ENCODE measurements around the gene FRAS1. TPM values are rescaled to one million over a fixed set of nuclear protein-coding genes. Genes with fewer than 3 reads are reported as not detected.

Gene FRAS1
- total RNA-seq, 1 experiment from 2014 or later: 3.4 TPM

- Histone ChIP-seq H3K27me3 (ENCODE audit: low read length) (no peaks in the 10 kb centered on the region), H3K4me3 (ENCODE audit: low read length) (peak overlapping the region; percentile 40; the same call in 1 of the 2 replicates), H3F3A (ENCODE audit: low read length, unreplicated experiment) (peaks cover 3% of the 10 kb centered on the region), H4K20me1 (ENCODE audit: low read length) (no peaks in the 10 kb centered on the region), H3K9me3 (ENCODE audit: low read length) (no peaks in the 10 kb centered on the region), H3K4me1 (ENCODE audit: insufficient read depth, low read length) (peaks cover 54% of the 10 kb centered on the region), H3K79me2 (ENCODE audit: low read length) (peaks cover 45% of the 10 kb centered on the region), H3K9ac (ENCODE audit: low read length) (no peak overlapping the region), H2AFZ (ENCODE audit: low read length) (no peak overlapping the region), H3K27ac (ENCODE audit: low read length) (peak overlapping the region; percentile 49), H3K36me3 (ENCODE audit: low read depth, low read length) (peaks cover 25% of the 10 kb centered on the region), H3K4me2 (ENCODE audit: low read length) (peak overlapping the region; percentile 71), H3K9me2 (replicated peaks; ENCODE audit: low read length) (no peaks in the 10 kb centered on the region)
- DNase-seq: peak; percentile 92
- intact Hi-C loops (cut with micrococcal nuclease): loop anchor here (1.0 to 5.0 kb wide), 3 partner anchors 17 to 512 kb away; partner anchors contain the start of gene FRAS1
- BruUV-seq (replicated peaks): no TSS peak
- ATAC-seq: peak; percentile 70
- CTCF ChIA-PET: interaction anchor here (0.6 to 1.0 kb wide), 2 partner anchors 510 to 1541 kb away, joined by 3 to 4 read pairs; no protein-coding TSS in a partner anchor
- no peak for TF ChIP-seq EZH2 (IDR thresholded peaks at IDR 0.05; ENCODE audit: low read length, unreplicated experiment)
- no peak for TF ChIP-seq EZH2phosphoT487 (IDR thresholded peaks at IDR 0.05; ENCODE audit: borderline replicate concordance, low read length)
- TF ChIP-seq, protein P1, sequence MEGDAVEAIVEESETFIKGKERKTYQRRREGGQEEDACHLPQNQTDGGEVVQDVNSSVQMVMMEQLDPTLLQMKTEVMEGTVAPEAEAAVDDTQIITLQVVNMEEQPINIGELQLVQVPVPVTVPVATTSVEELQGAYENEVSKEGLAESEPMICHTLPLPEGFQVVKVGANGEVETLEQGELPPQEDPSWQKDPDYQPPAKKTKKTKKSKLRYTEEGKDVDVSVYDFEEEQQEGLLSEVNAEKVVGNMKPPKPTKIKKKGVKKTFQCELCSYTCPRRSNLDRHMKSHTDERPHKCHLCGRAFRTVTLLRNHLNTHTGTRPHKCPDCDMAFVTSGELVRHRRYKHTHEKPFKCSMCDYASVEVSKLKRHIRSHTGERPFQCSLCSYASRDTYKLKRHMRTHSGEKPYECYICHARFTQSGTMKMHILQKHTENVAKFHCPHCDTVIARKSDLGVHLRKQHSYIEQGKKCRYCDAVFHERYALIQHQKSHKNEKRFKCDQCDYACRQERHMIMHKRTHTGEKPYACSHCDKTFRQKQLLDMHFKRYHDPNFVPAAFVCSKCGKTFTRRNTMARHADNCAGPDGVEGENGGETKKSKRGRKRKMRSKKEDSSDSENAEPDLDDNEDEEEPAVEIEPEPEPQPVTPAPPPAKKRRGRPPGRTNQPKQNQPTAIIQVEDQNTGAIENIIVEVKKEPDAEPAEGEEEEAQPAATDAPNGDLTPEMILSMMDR (conservative IDR thresholded peaks at IDR 0.05; ENCODE audit: low read depth, low read length): no peak
- POLR2A ChIA-PET (ENCODE audit: unreplicated experiment): interaction anchor here (0.6 to 0.8 kb wide), 4 partner anchors 35 to 510 kb away, joined by 3 to 7 read pairs (median 6); no protein-coding TSS in a partner anchor
These were observed 512.2 kb downstream of the FRAS1 start for GRCh38 chr4:78569306-78569821.

GRCh38 chr4:78570117-78570516 is 513.0 kb downstream of the FRAS1 start:
- Histone ChIP-seq H3K9me3 (ENCODE audit: low read length) (no peaks in the 10 kb centered on the region), H3K27ac (ENCODE audit: low read length) (peak overlapping the region; percentile 49), H3K27me3 (ENCODE audit: low read length) (no peaks in the 10 kb centered on the region), H3K9me2 (replicated peaks; ENCODE audit: low read length) (no peaks in the 10 kb centered on the region), H2AFZ (ENCODE audit: low read length) (no peak overlapping the region), H3K4me3 (ENCODE audit: low read length) (no peak overlapping the region), H3K36me3 (ENCODE audit: low read depth, low read length) (peaks cover 29% of the 10 kb centered on the region), H3K9ac (ENCODE audit: low read length) (no peak overlapping the region), H4K20me1 (ENCODE audit: low read length) (no peaks in the 10 kb centered on the region), H3K4me2 (ENCODE audit: low read length) (0 out of 2 replicates have a peak overlapping the region, but pooled peaks have one; percentile 71), H3K79me2 (ENCODE audit: low read length) (peaks cover 45% of the 10 kb centered on the region), H3K4me1 (ENCODE audit: insufficient read depth, low read length) (peaks cover 47% of the 10 kb centered on the region), H3F3A (ENCODE audit: low read length, unreplicated experiment) (peaks cover 3% of the 10 kb centered on the region)
- TF ChIP-seq EZH2phosphoT487 (IDR thresholded peaks at IDR 0.05; ENCODE audit: borderline replicate concordance, low read length) (no peak), EZH2 (IDR thresholded peaks at IDR 0.05; ENCODE audit: low read length, unreplicated experiment) (no peak)
- TF ChIP-seq, protein P1 (conservative IDR thresholded peaks at IDR 0.05; ENCODE audit: low read depth, low read length): no peak
- ATAC-seq (no peak), DNase-seq (no peak)
- ChIA-PET CTCF (no interaction called here), POLR2A (ENCODE audit: unreplicated experiment) (interaction anchor here (0.8 kb wide), 1 partner anchor 36 kb away, joined by 7 read pairs; no protein-coding TSS in a partner anchor)
- intact Hi-C loops (cut with micrococcal nuclease): no loop called here
- no TSS peak for BruUV-seq (replicated peaks)

GRCh38 chr4:78571804-78572203 is 514.7 kb downstream of the FRAS1 start:
- intact Hi-C loops (cut with micrococcal nuclease): no loop called here
- TF ChIP-seq, protein P1 (conservative IDR thresholded peaks at IDR 0.05; ENCODE audit: low read depth, low read length): no peak
- TF ChIP-seq EZH2phosphoT487 (IDR thresholded peaks at IDR 0.05; ENCODE audit: borderline replicate concordance, low read length) (no peak), EZH2 (IDR thresholded peaks at IDR 0.05; ENCODE audit: low read length, unreplicated experiment) (no peak)
- no TSS peak for BruUV-seq (replicated peaks)
- H3K27ac ChIP-seq (ENCODE audit: low read length): no peak overlapping the region
- no peak for ATAC-seq
- H3K79me2 ChIP-seq (ENCODE audit: low read length): peaks cover 38% of the 10 kb centered on the region
- H3K9me3 ChIP-seq (ENCODE audit: low read length): no peaks in the 10 kb centered on the region
- no peak overlapping the region for H3K4me3 ChIP-seq (ENCODE audit: low read length)
- peaks cover 33% of the 10 kb centered on the region for H3K4me1 ChIP-seq (ENCODE audit: insufficient read depth, low read length)
- H2AFZ ChIP-seq (ENCODE audit: low read length): no peak overlapping the region
- no peak overlapping the region for H3K9ac ChIP-seq (ENCODE audit: low read length)
- H3F3A ChIP-seq (ENCODE audit: low read length, unreplicated experiment): peaks cover 3% of the 10 kb centered on the region
- H3K27me3 ChIP-seq (ENCODE audit: low read length): no peaks in the 10 kb centered on the region
- CTCF ChIA-PET: no interaction called here
- DNase-seq: no peak
- POLR2A ChIA-PET (ENCODE audit: unreplicated experiment): no interaction called here
- no peaks in the 10 kb centered on the region for H4K20me1 ChIP-seq (ENCODE audit: low read length)
- no peaks in the 10 kb centered on the region for H3K9me2 ChIP-seq (replicated peaks; ENCODE audit: low read length)
- no peak overlapping the region for H3K4me2 ChIP-seq (ENCODE audit: low read length)
- peaks cover 33% of the 10 kb centered on the region for H3K36me3 ChIP-seq (ENCODE audit: low read depth, low read length)

Measured in PC-3 (cell line).